ENCODE results near the gene TGFBR3L.

The TGFBR3L gene

GRCh38 chr19:7874076-7874896 is 40.3 kb upstream of the TGFBR3L start, which contains the start of gene PRR36:
Gene PRR36, minus strand, starts transcription at chr19:7874390. Its CDS starts 701 bp downstream, at chr19:7873689.
- Histone ChIP-seq H3K36me3 (ENCODE audit: insufficient read depth, insufficient read length, low read length) (no peaks in the 10 kb centered on the region), H3K27me3 (ENCODE audit: insufficient read depth, insufficient read length) (peaks cover 38% of the 10 kb centered on the region), H3K9me3 (ENCODE audit: insufficient read depth, low read length) (no peaks in the 10 kb centered on the region), H3K4me3 (ENCODE audit: insufficient read length, low read depth) (peak within 1 kb of the TSS; percentile 67), H3K9ac (ENCODE audit: insufficient read length, low read depth) (peak within 1 kb of the TSS; percentile 74), H3K4me1 (ENCODE audit: insufficient read depth, insufficient read length) (peaks cover 16% of the 10 kb centered on the region)
- no peak for TF ChIP-seq ZNF274 (IDR thresholded peaks at IDR 0.05; ENCODE audit: low read depth, low read length)
- TF ChIP-seq YY1 (IDR thresholded peaks at IDR 0.05; ENCODE audit: insufficient read depth, insufficient read length), result no peak
- no peak for TF ChIP-seq SUZ12 (IDR thresholded peaks at IDR 0.05; ENCODE audit: extremely low read depth, insufficient read depth, insufficient read length)
- DNase-seq (ENCODE audit: low read depth, low spot score), result peak; percentile 39

GRCh38 chr19:7874897-7875273 is 39.7 kb upstream of the TGFBR3L start:
- H3K9me3 ChIP-seq (ENCODE audit: insufficient read depth, low read length), result no peaks in the 10 kb centered on the region
- H3K27me3 ChIP-seq (ENCODE audit: insufficient read depth, insufficient read length), result peaks cover 38% of the 10 kb centered on the region
- peak overlapping the region; percentile 37 for H3K9ac ChIP-seq (ENCODE audit: insufficient read length, low read depth)
- H3K4me1 ChIP-seq (ENCODE audit: insufficient read depth, insufficient read length), result peaks cover 19% of the 10 kb centered on the region
- peak overlapping the region; percentile 67 for H3K4me3 ChIP-seq (ENCODE audit: insufficient read length, low read depth)
- TF ChIP-seq ZNF274 (IDR thresholded peaks at IDR 0.05; ENCODE audit: low read depth, low read length), result no peak
- TF ChIP-seq YY1 (IDR thresholded peaks at IDR 0.05; ENCODE audit: insufficient read depth, insufficient read length), result no peak
- TF ChIP-seq SUZ12 (IDR thresholded peaks at IDR 0.05; ENCODE audit: extremely low read depth, insufficient read depth, insufficient read length), result no peak
- H3K36me3 ChIP-seq (ENCODE audit: insufficient read depth, insufficient read length, low read length), result no peaks in the 10 kb centered on the region
- no peak for DNase-seq (ENCODE audit: low read depth, low spot score)

DNA sequence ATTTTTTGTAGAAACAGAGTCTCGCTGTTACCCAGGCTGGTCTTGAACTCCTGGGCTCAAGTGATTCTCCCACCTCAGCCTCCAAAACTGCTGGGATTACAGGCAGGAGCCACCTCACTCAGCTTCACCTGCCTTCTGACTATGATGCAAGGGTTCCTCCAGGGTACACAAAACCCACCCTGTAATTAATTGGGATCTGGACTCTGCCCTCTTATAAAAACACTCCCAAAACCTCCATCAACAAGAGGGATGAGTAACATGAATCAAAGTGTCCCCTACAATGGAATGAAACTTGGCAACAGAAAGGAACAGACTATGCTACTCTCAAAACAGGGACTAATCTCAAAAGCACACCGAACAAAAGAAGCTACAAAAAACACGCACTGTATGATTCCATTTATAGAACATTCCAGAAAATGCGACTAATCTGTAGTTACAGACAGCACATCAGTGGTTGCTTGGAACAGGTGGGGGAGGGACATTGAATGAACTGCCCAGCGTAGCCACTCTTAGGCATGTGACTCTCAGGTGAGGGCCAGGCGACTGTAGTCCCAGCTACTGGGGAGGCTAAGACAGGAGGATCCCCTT is 37.3 kb upstream of the TGFBR3L start:
- no peak overlapping the region for H3K4me3 ChIP-seq (ENCODE audit: insufficient read length, low read depth)
- H3K27me3 ChIP-seq (ENCODE audit: insufficient read depth, insufficient read length), result peaks cover 38% of the 10 kb centered on the region
- peaks cover 18% of the 10 kb centered on the region for H3K4me1 ChIP-seq (ENCODE audit: insufficient read depth, insufficient read length)
- no peaks in the 10 kb centered on the region for H3K36me3 ChIP-seq (ENCODE audit: insufficient read depth, insufficient read length, low read length)
- H3K9me3 ChIP-seq (ENCODE audit: insufficient read depth, low read length), result no peaks in the 10 kb centered on the region
- TF ChIP-seq SUZ12 (IDR thresholded peaks at IDR 0.05; ENCODE audit: extremely low read depth, insufficient read depth, insufficient read length) (no peak), ZNF274 (IDR thresholded peaks at IDR 0.05; ENCODE audit: low read depth, low read length) (no peak), YY1 (IDR thresholded peaks at IDR 0.05; ENCODE audit: insufficient read depth, insufficient read length) (no peak)
- no peak for DNase-seq (ENCODE audit: low read depth, low spot score)
- H3K9ac ChIP-seq (ENCODE audit: insufficient read length, low read depth), result no peak overlapping the region

GRCh38 chr19:7879111-7879807 is 35.4 kb upstream of the TGFBR3L start:
- Histone ChIP-seq H3K4me3 (ENCODE audit: insufficient read length, low read depth) (no peak overlapping the region), H3K36me3 (ENCODE audit: insufficient read depth, insufficient read length, low read length) (no peaks in the 10 kb centered on the region), H3K27me3 (ENCODE audit: insufficient read depth, insufficient read length) (peaks cover 21% of the 10 kb centered on the region), H3K9ac (ENCODE audit: insufficient read length, low read depth) (no peak overlapping the region), H3K9me3 (ENCODE audit: insufficient read depth, low read length) (no peaks in the 10 kb centered on the region), H3K4me1 (ENCODE audit: insufficient read depth, insufficient read length) (peaks cover 9% of the 10 kb centered on the region)
- TF ChIP-seq ZNF274 (IDR thresholded peaks at IDR 0.05; ENCODE audit: low read depth, low read length) (no peak), YY1 (IDR thresholded peaks at IDR 0.05; ENCODE audit: insufficient read depth, insufficient read length) (no peak), SUZ12 (IDR thresholded peaks at IDR 0.05; ENCODE audit: extremely low read depth, insufficient read depth, insufficient read length) (no peak)
- DNase-seq (ENCODE audit: low read depth, low spot score), result no peak

- peaks cover 7% of the 10 kb centered on the region for H3K4me1 ChIP-seq (ENCODE audit: insufficient read depth, insufficient read length)
- TF ChIP-seq YY1 (IDR thresholded peaks at IDR 0.05; ENCODE audit: insufficient read depth, insufficient read length) (no peak), SUZ12 (IDR thresholded peaks at IDR 0.05; ENCODE audit: extremely low read depth, insufficient read depth, insufficient read length) (no peak), ZNF274 (IDR thresholded peaks at IDR 0.05; ENCODE audit: low read depth, low read length) (no peak)
These were observed 34.8 kb upstream of the TGFBR3L start for GRCh38 chr19:7879836-7880235.

DNA sequence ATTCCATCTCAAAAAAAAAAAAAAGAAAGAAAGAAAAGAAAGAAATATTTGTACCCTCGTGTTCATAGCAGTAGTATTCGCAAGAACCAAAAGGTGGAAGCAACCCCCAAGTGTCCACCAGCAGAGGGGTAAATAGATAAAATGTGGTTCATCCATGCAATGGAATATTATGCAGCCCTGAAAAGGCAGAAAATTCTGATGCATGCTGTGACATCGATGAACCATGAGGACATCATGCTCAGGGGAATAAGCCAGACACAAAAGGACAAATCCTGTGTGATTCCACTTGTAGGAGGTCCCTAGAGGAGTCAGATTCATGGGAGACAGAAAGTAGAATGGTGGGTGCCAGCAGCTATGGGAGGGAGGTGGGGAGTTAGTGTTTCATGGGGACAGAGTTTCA is 32.7 kb upstream of the TGFBR3L start:
- no peaks in the 10 kb centered on the region for H3K9me3 ChIP-seq (ENCODE audit: insufficient read depth, low read length)
- peaks cover 3% of the 10 kb centered on the region for H3K4me1 ChIP-seq (ENCODE audit: insufficient read depth, insufficient read length)
- TF ChIP-seq SUZ12 (IDR thresholded peaks at IDR 0.05; ENCODE audit: extremely low read depth, insufficient read depth, insufficient read length), result no peak
- H3K27me3 ChIP-seq (ENCODE audit: insufficient read depth, insufficient read length), result no peaks in the 10 kb centered on the region
- no peak overlapping the region for H3K4me3 ChIP-seq (ENCODE audit: insufficient read length, low read depth)
- no peak overlapping the region for H3K9ac ChIP-seq (ENCODE audit: insufficient read length, low read depth)
- no peak for DNase-seq (ENCODE audit: low read depth, low spot score)
- H3K36me3 ChIP-seq (ENCODE audit: insufficient read depth, insufficient read length, low read length), result no peaks in the 10 kb centered on the region

More at GRCh38 chr19:7879836-7880235, 34.8 kb upstream of the TGFBR3L start:
- Histone ChIP-seq H3K27me3 (ENCODE audit: insufficient read depth, insufficient read length) (peaks cover 15% of the 10 kb centered on the region), H3K36me3 (ENCODE audit: insufficient read depth, insufficient read length, low read length) (no peaks in the 10 kb centered on the region), H3K9me3 (ENCODE audit: insufficient read depth, low read length) (no peaks in the 10 kb centered on the region), H3K9ac (ENCODE audit: insufficient read length, low read depth) (no peak overlapping the region), H3K4me3 (ENCODE audit: insufficient read length, low read depth) (no peak overlapping the region)
- no peak for DNase-seq (ENCODE audit: low read depth, low spot score)

GRCh38 chr19:7883105-7883504 is 31.5 kb upstream of the TGFBR3L start:
- H3K9me3 ChIP-seq (ENCODE audit: insufficient read depth, low read length), result no peaks in the 10 kb centered on the region
- no peaks in the 10 kb centered on the region for H3K27me3 ChIP-seq (ENCODE audit: insufficient read depth, insufficient read length)
- H3K36me3 ChIP-seq (ENCODE audit: insufficient read depth, insufficient read length, low read length), result no peaks in the 10 kb centered on the region
- H3K4me3 ChIP-seq (ENCODE audit: insufficient read length, low read depth), result no peak overlapping the region
- no peak overlapping the region for H3K9ac ChIP-seq (ENCODE audit: insufficient read length, low read depth)
- H3K4me1 ChIP-seq (ENCODE audit: insufficient read depth, insufficient read length), result peaks cover 3% of the 10 kb centered on the region
- TF ChIP-seq SUZ12 (IDR thresholded peaks at IDR 0.05; ENCODE audit: extremely low read depth, insufficient read depth, insufficient read length), result no peak
- no peak for TF ChIP-seq YY1 (IDR thresholded peaks at IDR 0.05; ENCODE audit: insufficient read depth, insufficient read length)
- TF ChIP-seq ZNF274 (IDR thresholded peaks at IDR 0.05; ENCODE audit: low read depth, low read length), result no peak
- DNase-seq (ENCODE audit: low read depth, low spot score), result no peak
